OCI-LY3 (cell line): ENCODE data around the gene SYNDIG1L.

Experiments used
- CTCF ChIP-seq: fragments of 200-600, 300-600 bp; sonication (generic); IDR thresholded peaks from 2 replicates; pipeline ENCODE4 v1.5.1; 2014; ENCODE audit warnings: antibody characterized with exemption, low read length, low read depth
- EZH2phosphoT487 ChIP-seq: fragments of 200-600 bp; shearing (Covaris generic); IDR thresholded peaks from 2 replicates; pipeline ENCODE4 v1.6.1; 2018; ENCODE audit warnings: antibody characterized with exemption, mixed run types, low read depth

GRCh38 chr14:74356892-74357575, 69.0 kb downstream of the SYNDIG1L start:
- TF ChIP-seq CTCF = no peak
- no peak for TF ChIP-seq EZH2phosphoT487
